Upper lobe of right lung (tissue), 1 donor: ENCODE data around the gene TIAM1. TPM values are rescaled to one million over a fixed set of nuclear protein-coding genes. Genes with fewer than 3 reads are reported as not detected.

Source experiments
- ATAC-seq: fragments of 200-7000 bp; cut with Tn5 transposase; one replicate; pipeline ENCODE4 v1.9.1; 2020; ENCODE audit warnings: mild to moderate bottlenecking, moderate library complexity
- DNase-seq: peaks from one replicate; pipeline ENCODE4 v3.0.0-alpha.2; 2020
- H3K27ac ChIP-seq: fragments of 200-600 bp; one replicate; pipeline ENCODE4 v1.8.0; 2022
- H3K27me3 ChIP-seq: fragments of 200-600 bp; one replicate; pipeline ENCODE4 v1.8.0; 2022; ENCODE audit warnings: mild to moderate bottlenecking
- H3K36me3 ChIP-seq: fragments of 200-600 bp; one replicate; pipeline ENCODE4 v1.8.0; 2022
- H3K4me1 ChIP-seq: fragments of 200-600 bp; one replicate; pipeline ENCODE4 v1.8.0; 2022
- H3K4me3 ChIP-seq: fragments of 200-600 bp; one replicate; pipeline ENCODE4 v1.8.0; 2022; ENCODE audit warnings: mild to moderate bottlenecking
- H3K9me3 ChIP-seq: fragments of 200-600 bp; one replicate; pipeline ENCODE4 v1.8.0; 2022
- intact Hi-C: fragments of 100-400 bp; cut with DNase I; formaldehyde crosslinking; loops from one replicate; pipeline ENCODE4 v1.11.0; 2022
- total RNA-seq: library from RNA; stranded (reverse); fragmentation: NEBNext Ultra II Directional; extraction: Animal tissue kit (Norgen Biotek cat#: 25700); gene quantifications from one replicate; pipeline ENCODE4 v1.2.1, GENCODE V29; 2021
- TF ChIP-seq, protein P1 (sequence below): fragments of 200-600 bp; IDR thresholded peaks from one replicate; pipeline ENCODE4 v1.8.0; 2022; ENCODE audit warnings: antibody characterized with exemption
- donor health status: DM: no; HTN: yes; CAD: no; lungs with severe emphysema.

The TIAM1 gene
- total RNA-seq, 1 donor from 2014 or later, result 27.3 TPM

- ATAC-seq (no peak), DNase-seq (no peak)
- Histone ChIP-seq H3K27me3 (peaks cover 27% of the 10 kb centered on the region), H3K9me3 (no peaks in the 10 kb centered on the region), H3K4me1 (peaks cover 7% of the 10 kb centered on the region), H3K27ac (peak overlapping the region; percentile 63), H3K36me3 (no peaks in the 10 kb centered on the region), H3K4me3 (peak overlapping the region; percentile 52)
- TF ChIP-seq, protein P1, sequence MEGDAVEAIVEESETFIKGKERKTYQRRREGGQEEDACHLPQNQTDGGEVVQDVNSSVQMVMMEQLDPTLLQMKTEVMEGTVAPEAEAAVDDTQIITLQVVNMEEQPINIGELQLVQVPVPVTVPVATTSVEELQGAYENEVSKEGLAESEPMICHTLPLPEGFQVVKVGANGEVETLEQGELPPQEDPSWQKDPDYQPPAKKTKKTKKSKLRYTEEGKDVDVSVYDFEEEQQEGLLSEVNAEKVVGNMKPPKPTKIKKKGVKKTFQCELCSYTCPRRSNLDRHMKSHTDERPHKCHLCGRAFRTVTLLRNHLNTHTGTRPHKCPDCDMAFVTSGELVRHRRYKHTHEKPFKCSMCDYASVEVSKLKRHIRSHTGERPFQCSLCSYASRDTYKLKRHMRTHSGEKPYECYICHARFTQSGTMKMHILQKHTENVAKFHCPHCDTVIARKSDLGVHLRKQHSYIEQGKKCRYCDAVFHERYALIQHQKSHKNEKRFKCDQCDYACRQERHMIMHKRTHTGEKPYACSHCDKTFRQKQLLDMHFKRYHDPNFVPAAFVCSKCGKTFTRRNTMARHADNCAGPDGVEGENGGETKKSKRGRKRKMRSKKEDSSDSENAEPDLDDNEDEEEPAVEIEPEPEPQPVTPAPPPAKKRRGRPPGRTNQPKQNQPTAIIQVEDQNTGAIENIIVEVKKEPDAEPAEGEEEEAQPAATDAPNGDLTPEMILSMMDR, result no peak
- intact Hi-C loops, result no loop called here
Observed at GRCh38 chr21:31343030-31343510, 991 bp downstream of the TIAM1 start.

DNA sequence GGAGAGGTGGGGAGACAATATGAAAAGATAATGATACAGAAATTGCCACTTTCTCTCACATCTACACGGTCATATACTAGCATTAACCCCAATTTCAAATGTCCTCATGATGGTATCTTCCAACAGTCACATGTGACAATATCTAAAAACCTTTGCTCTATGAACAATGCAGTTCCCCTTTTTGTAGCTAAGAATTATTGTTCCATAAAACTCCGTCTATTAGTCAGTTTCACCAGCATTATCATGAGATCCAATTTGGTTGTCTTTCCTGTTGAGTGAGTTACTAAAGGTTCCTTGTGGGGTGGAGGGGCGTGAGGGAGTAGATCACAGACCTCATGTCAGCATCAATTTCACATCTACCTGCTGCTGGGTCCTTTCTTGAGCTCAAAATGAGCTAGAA, 1.7 kb downstream of the TIAM1 start:
- intact Hi-C loops, result no loop called here
- DNase-seq, result no peak
- no peaks in the 10 kb centered on the region for H3K36me3 ChIP-seq
- TF ChIP-seq, protein P1, result no peak
- H3K9me3 ChIP-seq, result no peaks in the 10 kb centered on the region
- H3K27ac ChIP-seq, result peak overlapping the region; percentile 33
- H3K4me3 ChIP-seq, result peak overlapping the region; percentile 52
- peaks cover 27% of the 10 kb centered on the region for H3K27me3 ChIP-seq
- peaks cover 7% of the 10 kb centered on the region for H3K4me1 ChIP-seq
- peak; percentile 40 for ATAC-seq

DNA sequence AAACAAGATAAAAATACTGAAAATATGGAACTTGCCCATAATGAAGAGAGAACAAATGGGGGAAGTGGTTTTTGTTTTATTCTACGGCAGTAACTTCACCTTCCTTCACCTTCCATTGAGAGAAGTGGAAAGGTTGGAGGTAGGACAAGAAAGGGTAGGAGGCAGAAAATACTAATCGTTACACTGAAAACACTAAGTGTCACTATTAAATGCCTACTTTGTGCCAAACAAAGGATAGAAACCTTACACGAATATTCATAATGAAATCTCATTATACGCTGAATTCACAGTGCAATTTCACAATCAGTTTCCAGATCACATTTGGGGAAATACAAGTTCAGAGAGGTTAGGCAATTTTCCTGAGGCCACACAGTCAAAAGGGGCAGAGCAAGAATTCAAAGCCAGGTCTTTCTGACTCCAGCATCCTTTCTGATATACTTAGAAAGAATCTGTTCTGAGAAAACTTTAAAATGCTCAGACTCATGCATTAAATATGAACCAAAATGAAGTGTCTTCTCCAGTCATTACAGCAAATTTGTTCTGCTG, 3.0 kb downstream of the TIAM1 start:
- intact Hi-C loops, result no loop called here
- Histone ChIP-seq H3K4me1 (peaks cover 7% of the 10 kb centered on the region), H3K9me3 (no peaks in the 10 kb centered on the region), H3K27ac (no peak overlapping the region), H3K36me3 (no peaks in the 10 kb centered on the region), H3K27me3 (peaks cover 27% of the 10 kb centered on the region), H3K4me3 (no peak overlapping the region)
- TF ChIP-seq, protein P1, result no peak
- ATAC-seq (no peak), DNase-seq (no peak)

- no peaks in the 10 kb centered on the region for H3K9me3 ChIP-seq
- no peaks in the 10 kb centered on the region for H3K36me3 ChIP-seq
- H3K27ac ChIP-seq, result no peak overlapping the region
- TF ChIP-seq, protein P1, result no peak
- intact Hi-C loops, result no loop called here
- no peak overlapping the region for H3K4me3 ChIP-seq
- H3K27me3 ChIP-seq, result peaks cover 27% of the 10 kb centered on the region
- ATAC-seq (no peak), DNase-seq (no peak)
- H3K4me1 ChIP-seq, result peaks cover 7% of the 10 kb centered on the region
Observed at GRCh38 chr21:31340514-31340913, 3.5 kb downstream of the TIAM1 start.

DNA sequence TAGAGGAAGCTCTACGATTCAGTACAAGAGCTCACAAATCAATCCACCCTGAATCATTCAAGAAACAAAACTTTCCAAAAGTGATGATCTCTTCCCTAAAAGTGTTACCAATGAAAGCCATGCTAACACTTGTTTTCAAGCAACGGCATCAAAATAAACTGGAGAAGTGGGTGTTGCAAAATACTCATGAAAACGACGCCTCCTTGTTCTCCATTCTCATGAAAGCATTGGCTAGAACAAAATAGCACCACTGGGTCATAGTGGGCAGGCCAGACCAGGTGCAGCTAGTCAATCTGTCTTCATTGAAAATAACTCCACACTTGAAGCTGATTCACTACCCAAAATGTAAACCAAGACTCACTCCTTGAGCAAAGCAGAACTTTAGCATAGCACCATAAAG, 4.3 kb downstream of the TIAM1 start:
- no peaks in the 10 kb centered on the region for H3K36me3 ChIP-seq
- no peak overlapping the region for H3K27ac ChIP-seq
- H3K9me3 ChIP-seq, result no peaks in the 10 kb centered on the region
- DNase-seq (no peak), ATAC-seq (peak; percentile 21)
- H3K4me3 ChIP-seq, result no peak overlapping the region
- TF ChIP-seq, protein P1, result no peak
- peaks cover 27% of the 10 kb centered on the region for H3K27me3 ChIP-seq
- peaks cover 7% of the 10 kb centered on the region for H3K4me1 ChIP-seq
- intact Hi-C loops, result no loop called here
